ENCODE results near the gene TM7SF2. TPM values are rescaled to one million over a fixed set of nuclear protein-coding genes. Genes with fewer than 3 reads are reported as not detected.

TM7SF2 gene
- total RNA-seq, 1 experiment from 2014 or later: 63.8 TPM

GRCh38 chr11:65063532-65063931, 48.1 kb upstream of the TM7SF2 start (continued):
- TF ChIP-seq, protein P1, sequence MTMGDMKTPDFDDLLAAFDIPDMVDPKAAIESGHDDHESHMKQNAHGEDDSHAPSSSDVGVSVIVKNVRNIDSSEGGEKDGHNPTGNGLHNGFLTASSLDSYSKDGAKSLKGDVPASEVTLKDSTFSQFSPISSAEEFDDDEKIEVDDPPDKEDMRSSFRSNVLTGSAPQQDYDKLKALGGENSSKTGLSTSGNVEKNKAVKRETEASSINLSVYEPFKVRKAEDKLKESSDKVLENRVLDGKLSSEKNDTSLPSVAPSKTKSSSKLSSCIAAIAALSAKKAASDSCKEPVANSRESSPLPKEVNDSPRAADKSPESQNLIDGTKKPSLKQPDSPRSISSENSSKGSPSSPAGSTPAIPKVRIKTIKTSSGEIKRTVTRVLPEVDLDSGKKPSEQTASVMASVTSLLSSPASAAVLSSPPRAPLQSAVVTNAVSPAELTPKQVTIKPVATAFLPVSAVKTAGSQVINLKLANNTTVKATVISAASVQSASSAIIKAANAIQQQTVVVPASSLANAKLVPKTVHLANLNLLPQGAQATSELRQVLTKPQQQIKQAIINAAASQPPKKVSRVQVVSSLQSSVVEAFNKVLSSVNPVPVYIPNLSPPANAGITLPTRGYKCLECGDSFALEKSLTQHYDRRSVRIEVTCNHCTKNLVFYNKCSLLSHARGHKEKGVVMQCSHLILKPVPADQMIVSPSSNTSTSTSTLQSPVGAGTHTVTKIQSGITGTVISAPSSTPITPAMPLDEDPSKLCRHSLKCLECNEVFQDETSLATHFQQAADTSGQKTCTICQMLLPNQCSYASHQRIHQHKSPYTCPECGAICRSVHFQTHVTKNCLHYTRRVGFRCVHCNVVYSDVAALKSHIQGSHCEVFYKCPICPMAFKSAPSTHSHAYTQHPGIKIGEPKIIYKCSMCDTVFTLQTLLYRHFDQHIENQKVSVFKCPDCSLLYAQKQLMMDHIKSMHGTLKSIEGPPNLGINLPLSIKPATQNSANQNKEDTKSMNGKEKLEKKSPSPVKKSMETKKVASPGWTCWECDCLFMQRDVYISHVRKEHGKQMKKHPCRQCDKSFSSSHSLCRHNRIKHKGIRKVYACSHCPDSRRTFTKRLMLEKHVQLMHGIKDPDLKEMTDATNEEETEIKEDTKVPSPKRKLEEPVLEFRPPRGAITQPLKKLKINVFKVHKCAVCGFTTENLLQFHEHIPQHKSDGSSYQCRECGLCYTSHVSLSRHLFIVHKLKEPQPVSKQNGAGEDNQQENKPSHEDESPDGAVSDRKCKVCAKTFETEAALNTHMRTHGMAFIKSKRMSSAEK (CRISPR knock-in tag; IDR thresholded peaks at IDR 0.05; ENCODE audit: borderline replicate concordance): no peak
- TF ChIP-seq, protein P2, sequence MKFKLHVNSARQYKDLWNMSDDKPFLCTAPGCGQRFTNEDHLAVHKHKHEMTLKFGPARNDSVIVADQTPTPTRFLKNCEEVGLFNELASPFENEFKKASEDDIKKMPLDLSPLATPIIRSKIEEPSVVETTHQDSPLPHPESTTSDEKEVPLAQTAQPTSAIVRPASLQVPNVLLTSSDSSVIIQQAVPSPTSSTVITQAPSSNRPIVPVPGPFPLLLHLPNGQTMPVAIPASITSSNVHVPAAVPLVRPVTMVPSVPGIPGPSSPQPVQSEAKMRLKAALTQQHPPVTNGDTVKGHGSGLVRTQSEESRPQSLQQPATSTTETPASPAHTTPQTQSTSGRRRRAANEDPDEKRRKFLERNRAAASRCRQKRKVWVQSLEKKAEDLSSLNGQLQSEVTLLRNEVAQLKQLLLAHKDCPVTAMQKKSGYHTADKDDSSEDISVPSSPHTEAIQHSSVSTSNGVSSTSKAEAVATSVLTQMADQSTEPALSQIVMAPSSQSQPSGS (CRISPR knock-in tag; IDR thresholded peaks at IDR 0.05; ENCODE audit: borderline replicate concordance, low read depth): no peak

GRCh38 chr11:65064847-65065240, 46.8 kb upstream of the TM7SF2 start:
- Mint-ChIP-seq H3K27ac (no peak overlapping the region), H3K36me3 (no peaks in the 10 kb centered on the region), H3K27me3 (ENCODE audit: low read depth) (no peaks in the 10 kb centered on the region; the same call in 1 of the 2 replicates), H3K9me3 (no peaks in the 10 kb centered on the region), H3K4me3 (no peak overlapping the region), H3K4me1 (peaks cover 25% of the 10 kb centered on the region)
- DNase-seq (ENCODE audit: low spot score): no peak
- ATAC-seq: no peak
- ChIA-PET POLR2A (no interaction called here), CTCF (interaction anchor here (0.7 to 1.8 kb wide), 2 partner anchors 30 to 46 kb away, joined by 4 to 9 read pairs; no protein-coding TSS in a partner anchor)
- no peak for TF ChIP-seq TEAD1 (CRISPR knock-in tag; IDR thresholded peaks at IDR 0.05)
- TF ChIP-seq, protein P3, sequence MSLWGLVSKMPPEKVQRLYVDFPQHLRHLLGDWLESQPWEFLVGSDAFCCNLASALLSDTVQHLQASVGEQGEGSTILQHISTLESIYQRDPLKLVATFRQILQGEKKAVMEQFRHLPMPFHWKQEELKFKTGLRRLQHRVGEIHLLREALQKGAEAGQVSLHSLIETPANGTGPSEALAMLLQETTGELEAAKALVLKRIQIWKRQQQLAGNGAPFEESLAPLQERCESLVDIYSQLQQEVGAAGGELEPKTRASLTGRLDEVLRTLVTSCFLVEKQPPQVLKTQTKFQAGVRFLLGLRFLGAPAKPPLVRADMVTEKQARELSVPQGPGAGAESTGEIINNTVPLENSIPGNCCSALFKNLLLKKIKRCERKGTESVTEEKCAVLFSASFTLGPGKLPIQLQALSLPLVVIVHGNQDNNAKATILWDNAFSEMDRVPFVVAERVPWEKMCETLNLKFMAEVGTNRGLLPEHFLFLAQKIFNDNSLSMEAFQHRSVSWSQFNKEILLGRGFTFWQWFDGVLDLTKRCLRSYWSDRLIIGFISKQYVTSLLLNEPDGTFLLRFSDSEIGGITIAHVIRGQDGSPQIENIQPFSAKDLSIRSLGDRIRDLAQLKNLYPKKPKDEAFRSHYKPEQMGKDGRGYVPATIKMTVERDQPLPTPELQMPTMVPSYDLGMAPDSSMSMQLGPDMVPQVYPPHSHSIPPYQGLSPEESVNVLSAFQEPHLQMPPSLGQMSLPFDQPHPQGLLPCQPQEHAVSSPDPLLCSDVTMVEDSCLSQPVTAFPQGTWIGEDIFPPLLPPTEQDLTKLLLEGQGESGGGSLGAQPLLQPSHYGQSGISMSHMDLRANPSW (CRISPR knock-in tag; conservative IDR thresholded peaks at IDR 0.05; ENCODE audit: low read depth): no peak
- no peak for TF ChIP-seq AR (CRISPR knock-in tag; IDR thresholded peaks at IDR 0.05)
- TF ChIP-seq, protein P4, sequence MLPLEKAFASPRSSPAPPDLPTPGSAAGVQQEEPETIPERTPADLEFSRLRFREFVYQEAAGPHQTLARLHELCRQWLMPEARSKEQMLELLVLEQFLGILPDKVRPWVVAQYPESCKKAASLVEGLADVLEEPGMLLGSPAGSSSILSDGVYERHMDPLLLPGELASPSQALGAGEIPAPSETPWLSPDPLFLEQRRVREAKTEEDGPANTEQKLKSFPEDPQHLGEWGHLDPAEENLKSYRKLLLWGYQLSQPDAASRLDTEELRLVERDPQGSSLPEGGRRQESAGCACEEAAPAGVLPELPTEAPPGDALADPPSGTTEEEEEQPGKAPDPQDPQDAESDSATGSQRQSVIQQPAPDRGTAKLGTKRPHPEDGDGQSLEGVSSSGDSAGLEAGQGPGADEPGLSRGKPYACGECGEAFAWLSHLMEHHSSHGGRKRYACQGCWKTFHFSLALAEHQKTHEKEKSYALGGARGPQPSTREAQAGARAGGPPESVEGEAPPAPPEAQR (CRISPR knock-in tag; IDR thresholded peaks at IDR 0.05): no peak
- no peak for TF ChIP-seq FOXJ3 (CRISPR knock-in tag; IDR thresholded peaks at IDR 0.05; ENCODE audit: borderline replicate concordance)
- TF ChIP-seq, protein P5, sequence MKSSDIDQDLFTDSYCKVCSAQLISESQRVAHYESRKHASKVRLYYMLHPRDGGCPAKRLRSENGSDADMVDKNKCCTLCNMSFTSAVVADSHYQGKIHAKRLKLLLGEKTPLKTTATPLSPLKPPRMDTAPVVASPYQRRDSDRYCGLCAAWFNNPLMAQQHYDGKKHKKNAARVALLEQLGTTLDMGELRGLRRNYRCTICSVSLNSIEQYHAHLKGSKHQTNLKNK (CRISPR knock-in tag; IDR thresholded peaks at IDR 0.05): no peak
- TF ChIP-seq, protein P6, sequence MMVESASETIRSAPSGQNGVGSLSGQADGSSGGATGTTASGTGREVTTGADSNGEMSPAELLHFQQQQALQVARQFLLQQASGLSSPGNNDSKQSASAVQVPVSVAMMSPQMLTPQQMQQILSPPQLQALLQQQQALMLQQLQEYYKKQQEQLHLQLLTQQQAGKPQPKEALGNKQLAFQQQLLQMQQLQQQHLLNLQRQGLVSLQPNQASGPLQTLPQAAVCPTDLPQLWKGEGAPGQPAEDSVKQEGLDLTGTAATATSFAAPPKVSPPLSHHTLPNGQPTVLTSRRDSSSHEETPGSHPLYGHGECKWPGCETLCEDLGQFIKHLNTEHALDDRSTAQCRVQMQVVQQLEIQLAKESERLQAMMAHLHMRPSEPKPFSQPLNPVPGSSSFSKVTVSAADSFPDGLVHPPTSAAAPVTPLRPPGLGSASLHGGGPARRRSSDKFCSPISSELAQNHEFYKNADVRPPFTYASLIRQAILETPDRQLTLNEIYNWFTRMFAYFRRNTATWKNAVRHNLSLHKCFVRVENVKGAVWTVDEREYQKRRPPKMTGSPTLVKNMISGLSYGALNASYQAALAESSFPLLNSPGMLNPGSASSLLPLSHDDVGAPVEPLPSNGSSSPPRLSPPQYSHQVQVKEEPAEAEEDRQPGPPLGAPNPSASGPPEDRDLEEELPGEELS (CRISPR knock-in tag; IDR thresholded peaks at IDR 0.05): no peak
- no peak for TF ChIP-seq FOXK1 (CRISPR knock-in tag; IDR thresholded peaks at IDR 0.05)
- TF ChIP-seq ATF1 (CRISPR knock-in tag; IDR thresholded peaks at IDR 0.05): no peak
- TF ChIP-seq ATF3 (CRISPR knock-in tag; conservative IDR thresholded peaks at IDR 0.05): no peak
- no peak for TF ChIP-seq ETV6 (CRISPR knock-in tag; IDR thresholded peaks at IDR 0.05)
- no peak for TF ChIP-seq IRF2 (CRISPR knock-in tag; IDR thresholded peaks at IDR 0.05; ENCODE audit: borderline replicate concordance, low read depth)
- TF ChIP-seq MYBL2 (CRISPR knock-in tag; IDR thresholded peaks at IDR 0.05): no peak
- TF ChIP-seq ZBTB21 (CRISPR knock-in tag; IDR thresholded peaks at IDR 0.05; ENCODE audit: borderline replicate concordance): no peak
- no peak for TF ChIP-seq MLX (CRISPR knock-in tag; IDR thresholded peaks at IDR 0.05)
